ENCODE measurements around the gene CD247. TPM values are rescaled to one million over a fixed set of nuclear protein-coding genes. Genes with fewer than 3 reads are reported as not detected.
A peak's percentile ranks its signal among the peaks of the same experiment; 100 is the strongest.

CD247 gene
- total RNA-seq, 1 donor from 2014 or later, result 8.9 TPM

GRCh38 chr1:167488786-167489185, 29.5 kb downstream of the CD247 start:
- no peak overlapping the region for H3K27ac ChIP-seq
- no peak overlapping the region for H3K4me3 ChIP-seq
- peaks cover 7% of the 10 kb centered on the region for H3K4me1 ChIP-seq
- intact Hi-C loops (cut with DNase I), result no loop called here
- ATAC-seq (peak; percentile 62), DNase-seq (no peak)
- TF ChIP-seq, protein P1, sequence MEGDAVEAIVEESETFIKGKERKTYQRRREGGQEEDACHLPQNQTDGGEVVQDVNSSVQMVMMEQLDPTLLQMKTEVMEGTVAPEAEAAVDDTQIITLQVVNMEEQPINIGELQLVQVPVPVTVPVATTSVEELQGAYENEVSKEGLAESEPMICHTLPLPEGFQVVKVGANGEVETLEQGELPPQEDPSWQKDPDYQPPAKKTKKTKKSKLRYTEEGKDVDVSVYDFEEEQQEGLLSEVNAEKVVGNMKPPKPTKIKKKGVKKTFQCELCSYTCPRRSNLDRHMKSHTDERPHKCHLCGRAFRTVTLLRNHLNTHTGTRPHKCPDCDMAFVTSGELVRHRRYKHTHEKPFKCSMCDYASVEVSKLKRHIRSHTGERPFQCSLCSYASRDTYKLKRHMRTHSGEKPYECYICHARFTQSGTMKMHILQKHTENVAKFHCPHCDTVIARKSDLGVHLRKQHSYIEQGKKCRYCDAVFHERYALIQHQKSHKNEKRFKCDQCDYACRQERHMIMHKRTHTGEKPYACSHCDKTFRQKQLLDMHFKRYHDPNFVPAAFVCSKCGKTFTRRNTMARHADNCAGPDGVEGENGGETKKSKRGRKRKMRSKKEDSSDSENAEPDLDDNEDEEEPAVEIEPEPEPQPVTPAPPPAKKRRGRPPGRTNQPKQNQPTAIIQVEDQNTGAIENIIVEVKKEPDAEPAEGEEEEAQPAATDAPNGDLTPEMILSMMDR (IDR thresholded peaks at IDR 0.05), result no peak
- H3K9me3 ChIP-seq, result no peaks in the 10 kb centered on the region
- no peaks in the 10 kb centered on the region for H3K27me3 ChIP-seq
- no peaks in the 10 kb centered on the region for H3K36me3 ChIP-seq

GRCh38 chr1:167487614-167488013, 30.7 kb downstream of the CD247 start:
- no peak overlapping the region for H3K27ac ChIP-seq
- H3K4me3 ChIP-seq, result no peak overlapping the region
- TF ChIP-seq, protein P1 (IDR thresholded peaks at IDR 0.05), result no peak
- no peaks in the 10 kb centered on the region for H3K36me3 ChIP-seq
- H3K4me1 ChIP-seq, result peaks cover 7% of the 10 kb centered on the region
- intact Hi-C loops (cut with DNase I), result no loop called here
- ATAC-seq (no peak), DNase-seq (no peak)
- no peaks in the 10 kb centered on the region for H3K9me3 ChIP-seq
- H3K27me3 ChIP-seq, result no peaks in the 10 kb centered on the region

GRCh38 chr1:167486090-167486824, 32.1 kb downstream of the CD247 start:
- TF ChIP-seq, protein P1 (IDR thresholded peaks at IDR 0.05), result no peak
- no peaks in the 10 kb centered on the region for H3K36me3 ChIP-seq
- DNase-seq (no peak), ATAC-seq (peak; percentile 25)
- H3K27ac ChIP-seq, result peak overlapping the region; percentile 3
- no peak overlapping the region for H3K4me3 ChIP-seq
- intact Hi-C loops (cut with DNase I), result no loop called here
- no peaks in the 10 kb centered on the region for H3K27me3 ChIP-seq
- H3K9me3 ChIP-seq, result no peaks in the 10 kb centered on the region
- H3K4me1 ChIP-seq, result no peaks in the 10 kb centered on the region

DNA sequence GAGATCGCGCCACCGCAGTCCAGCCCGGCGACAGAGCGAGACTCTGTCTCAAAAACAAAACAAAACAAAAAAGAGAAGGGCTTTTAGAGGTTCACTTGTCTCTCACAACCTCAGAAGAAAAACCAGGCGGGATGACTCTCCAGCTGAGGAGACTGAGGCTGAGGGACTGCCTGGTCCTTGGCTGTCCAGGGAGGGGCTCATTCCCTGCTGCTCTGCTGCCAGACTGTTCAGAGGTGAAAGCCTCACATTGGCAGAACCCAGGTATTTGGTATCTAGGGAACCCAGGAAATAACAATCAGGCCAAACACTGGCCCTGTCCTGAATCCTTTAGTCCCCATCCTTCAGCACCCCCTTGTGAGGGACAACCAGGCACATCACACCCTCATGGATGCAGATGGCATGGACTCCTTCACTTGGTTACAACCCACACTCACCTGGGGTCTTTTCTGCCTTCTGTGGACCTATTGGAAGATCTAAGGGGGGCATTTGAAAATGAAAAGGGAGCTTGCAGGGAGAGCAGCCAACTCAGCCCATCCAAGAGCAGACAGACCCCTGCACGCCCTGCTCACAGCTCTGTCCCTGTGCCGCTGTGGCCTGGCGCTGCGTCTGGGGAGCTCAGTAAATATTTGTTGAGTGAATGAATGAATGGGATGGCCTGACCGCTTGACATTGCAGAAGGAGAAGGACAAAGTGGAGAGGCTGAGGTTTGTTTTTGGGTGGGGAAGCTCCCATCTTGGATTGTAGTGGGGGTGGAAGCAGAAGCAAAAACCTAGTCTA, 33.4 kb downstream of the CD247 start:
- DNase-seq, result no peak
- intact Hi-C loops (cut with DNase I), result no loop called here

DNA sequence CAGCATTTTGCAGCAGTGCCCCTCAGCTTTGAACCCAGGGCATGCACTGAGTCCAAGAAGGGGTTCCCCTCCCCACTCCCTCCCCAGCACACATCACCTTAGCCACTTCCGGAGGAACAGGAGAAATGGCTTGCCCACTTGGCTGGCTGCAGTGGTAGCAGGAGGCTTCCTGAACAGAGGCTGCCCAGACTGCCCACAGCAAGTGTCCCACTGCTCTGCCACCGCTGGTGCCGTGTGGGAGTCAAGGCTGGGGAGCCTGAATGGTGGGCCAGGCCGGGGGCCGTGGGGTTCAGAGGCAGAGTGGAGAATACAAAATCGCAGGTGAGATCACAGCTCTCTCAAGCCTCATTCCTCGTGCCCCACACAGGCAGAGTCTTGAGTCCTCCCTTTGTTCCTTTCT, 34.5 kb downstream of the CD247 start:
- ATAC-seq (no peak), DNase-seq (peak; percentile 59)
- Histone ChIP-seq H3K4me1 (no peaks in the 10 kb centered on the region), H3K27ac (no peak overlapping the region), H3K4me3 (no peak overlapping the region), H3K9me3 (no peaks in the 10 kb centered on the region), H3K36me3 (no peaks in the 10 kb centered on the region), H3K27me3 (no peaks in the 10 kb centered on the region)
- intact Hi-C loops (cut with DNase I), result no loop called here
- TF ChIP-seq, protein P1 (IDR thresholded peaks at IDR 0.05), result no peak

More for the DNA sequence above, 33.4 kb downstream of the CD247 start:
- Histone ChIP-seq H3K27ac (no peak overlapping the region), H3K4me3 (no peak overlapping the region), H3K4me1 (no peaks in the 10 kb centered on the region), H3K36me3 (no peaks in the 10 kb centered on the region), H3K27me3 (no peaks in the 10 kb centered on the region), H3K9me3 (no peaks in the 10 kb centered on the region)
- TF ChIP-seq, protein P1 (IDR thresholded peaks at IDR 0.05), result no peak
- no peak for ATAC-seq
